HCT116 (cell line): ENCODE data around the gene PPP2R3C. TPM values are rescaled to one million over a fixed set of nuclear protein-coding genes. Genes with fewer than 3 reads are reported as not detected.

Experiments used
- ATAC-seq: fragments of 200-7000 bp; cut with Tn5 transposase; 2 replicates; pipeline ENCODE4 v1.9.1; 2020; ENCODE audit warnings: mild to moderate bottlenecking, moderate library complexity
- BruUV-seq: library from RNA; stranded (reverse); fragments of 400-500 nt; replicated peaks from 2 replicates; lab custom pipeline; 2021; lab: Mats Ljungman, UMichigan
- CTCF ChIA-PET: fragments of 300-600 bp; sonication (Branson Sonifier 250); formaldehyde crosslinking; loops from one replicate; lab custom pipeline; 2021; ENCODE audit warnings: antibody characterized with exemption; lab: Charles Lee
- POLR2A ChIA-PET: fragments of 300-600, 350-600 bp; sonication (Branson Sonifier 250); formaldehyde crosslinking; loops from one replicate; lab custom pipeline; 2021; ENCODE audit warnings: antibody characterized with exemption; lab: Charles Lee
- RAD21 ChIA-PET, 2 experiments: fragments of 300-600 bp; sonication (Branson Sonifier 250); formaldehyde crosslinking; loops; one replicate each; lab custom pipeline; 2023; ENCODE audit warnings: low total read pairs in 2 of 2; ENCODE audit not compliant: uncharacterized antibody in 2 of 2, unreplicated experiment in 2 of 2, low non-redundant PET in 1 of 2; lab: Charles Lee
- DNase-seq: peaks from one replicate; pipeline ENCODE4 v3.0.0-alpha.2; 2010; ENCODE audit warnings: low read depth, low spot score
- H2AFZ ChIP-seq: fragments of 200-600 bp; shearing (Covaris generic), sonication (generic); 2 replicates; pipeline ENCODE4 v1.6.1; 2017; ENCODE audit warnings: low read depth, mixed run types, mixed read lengths, antibody characterized with exemption, low read length; ENCODE audit not compliant: poor library complexity, severe bottlenecking
- H3K27ac ChIP-seq: 2 replicates; pipeline ENCODE4 v1.5.1; 2012; ENCODE audit warnings: low read depth, low read length
- H3K27me3 ChIP-seq: fragments of 200-600 bp; sonication (generic); 2 replicates; pipeline ENCODE4 v1.6.1; 2016; ENCODE audit warnings: mixed run types, low read length, mixed read lengths; ENCODE audit not compliant: insufficient read depth
- H3K36me3 ChIP-seq, 2 experiments: fragments of 200-500 bp in 1 of 2; fragments of 200-600 bp in 1 of 2; sonication (Bioruptor generic) in 1 of 2; sonication (generic) in 1 of 2; 2 replicates each; pipeline versions ENCODE4 v1.5.1 to v1.6.1; 2014 to 2016; ENCODE audit warnings: low read length in 2 of 2, inconsistent platforms in 1 of 2, mixed read lengths in 1 of 2, mixed run types in 1 of 2; ENCODE audit not compliant: insufficient read depth in 2 of 2, control insufficient read depth in 1 of 2
- H3K4me1 ChIP-seq, 2 experiments: fragments of 200-600 bp in 1 of 2; sonication (generic) in 1 of 2; 2 replicates each; pipeline versions ENCODE4 v1.5.1 to v1.6.1; 2012 to 2017; ENCODE audit warnings: low read length in 2 of 2, inconsistent platforms in 1 of 2, mild to moderate bottlenecking in 1 of 2, mixed read lengths in 1 of 2, mixed run types in 1 of 2, moderate library complexity in 1 of 2; ENCODE audit not compliant: insufficient read depth in 2 of 2, control insufficient read depth in 1 of 2
- H3K4me2 ChIP-seq: fragments of 200-600 bp; sonication (generic); 2 replicates; pipeline ENCODE4 v1.6.1; 2017; ENCODE audit warnings: mixed run types, low read length, mixed read lengths
- H3K4me3 ChIP-seq, 2 experiments: fragments of 200-600 bp in 1 of 2; sonication (generic) in 1 of 2; replicated peaks in 1 of 2; 2 replicates each; pipeline ENCODE4 v1.5.1; 2011 to 2016; ENCODE audit warnings: low read length in 2 of 2, control low read depth in 1 of 2, low read depth in 1 of 2, mild to moderate bottlenecking in 1 of 2, mixed read lengths in 1 of 2, mixed run types in 1 of 2
- H3K79me2 ChIP-seq: fragments of 200-600 bp; sonication (generic); 2 replicates; pipeline ENCODE4 v1.6.1; 2017; ENCODE audit warnings: mild to moderate bottlenecking, mixed run types, low read length, moderate library complexity, mixed read lengths; ENCODE audit not compliant: insufficient read depth
- H3K9ac ChIP-seq: fragments of 200-600 bp; sonication (generic); 2 replicates; pipeline ENCODE4 v1.6.1; 2016; ENCODE audit warnings: low read length, mixed read lengths
- H3K9me2 ChIP-seq: fragments of 200-600 bp; sonication (generic), shearing (Covaris generic); 2 replicates; pipeline ENCODE4 v1.6.1; 2017; ENCODE audit warnings: mixed run types, mild to moderate bottlenecking, moderate library complexity; ENCODE audit not compliant: insufficient read depth
- H3K9me3 ChIP-seq, 2 experiments: fragments of 200-500 bp in 1 of 2; fragments of 200-600 bp in 1 of 2; sonication (Bioruptor generic) in 1 of 2; sonication (generic) in 1 of 2; 2 replicates each; pipeline ENCODE4 v1.6.1; 2014 to 2017; ENCODE audit warnings: low read length in 2 of 2, mixed read lengths in 2 of 2, inconsistent platforms in 1 of 2, low read depth in 1 of 2, mild to moderate bottlenecking in 1 of 2, mixed run types in 1 of 2, moderate library complexity in 1 of 2; ENCODE audit not compliant: control insufficient read depth in 1 of 2, insufficient read depth in 1 of 2
- H4K20me1 ChIP-seq: fragments of 200-600 bp; sonication (generic), shearing (Covaris generic); 2 replicates; pipeline ENCODE4 v1.6.1; 2017; ENCODE audit warnings: mixed run types, mild to moderate bottlenecking, moderate library complexity; ENCODE audit not compliant: insufficient read depth
- ATF3 ChIP-seq: IDR thresholded peaks from 2 replicates; pipeline ENCODE4 v1.6.1; 2012
- EGR1 ChIP-seq: IDR thresholded peaks from 2 replicates; pipeline ENCODE4 v1.6.1; 2012; ENCODE audit warnings: low read depth
- ELF1 ChIP-seq: IDR thresholded peaks from 2 replicates; pipeline ENCODE4 v1.6.1; 2012; ENCODE audit warnings: low read depth, borderline replicate concordance
- EZH2 ChIP-seq: fragments of 200-600 bp; sonication (generic); IDR thresholded peaks from 2 replicates; pipeline ENCODE4 v1.6.1; 2017; ENCODE audit warnings: antibody characterized with exemption, mixed run types
- EZH2phosphoT487 ChIP-seq: fragments of 200-600 bp; IDR thresholded peaks from 2 replicates; pipeline ENCODE4 v1.6.1; 2018; ENCODE audit warnings: antibody characterized with exemption, borderline replicate concordance
- FOSL1 ChIP-seq: IDR thresholded peaks from 2 replicates; pipeline ENCODE4 v1.6.1; 2012; ENCODE audit warnings: low read depth
- JUND ChIP-seq: IDR thresholded peaks from 2 replicates; pipeline ENCODE4 v1.6.1; 2012
- POLR2AphosphoS5 ChIP-seq: IDR thresholded peaks from 2 replicates; pipeline ENCODE4 v1.6.1; 2011; ENCODE audit warnings: mild to moderate bottlenecking, low read depth, low read length, moderate library complexity
- RAD21 ChIP-seq: IDR thresholded peaks from 2 replicates; pipeline ENCODE4 v1.6.1; 2012; ENCODE audit warnings: low read depth, mild to moderate bottlenecking
- REST ChIP-seq: IDR thresholded peaks from 2 replicates; pipeline ENCODE4 v1.6.1; 2012; ENCODE audit warnings: low read depth
- SIN3A ChIP-seq: IDR thresholded peaks from 2 replicates; pipeline ENCODE4 v1.6.1; 2012; ENCODE audit warnings: low read depth
- SP1 ChIP-seq: IDR thresholded peaks from 2 replicates; pipeline ENCODE4 v1.6.1; 2012; ENCODE audit warnings: low read depth
- SRF ChIP-seq: IDR thresholded peaks from 2 replicates; pipeline ENCODE4 v1.6.1; 2012; ENCODE audit warnings: low read depth
- YY1 ChIP-seq: IDR thresholded peaks from 2 replicates; pipeline ENCODE4 v1.6.1; 2011; ENCODE audit warnings: low read length, low read depth, moderate library complexity, mild to moderate bottlenecking; ENCODE audit not compliant: insufficient replicate concordance; ENCODE audit errors: extremely low read depth
- ZBTB33 ChIP-seq: IDR thresholded peaks from 2 replicates; pipeline ENCODE4 v1.6.1; 2011; ENCODE audit warnings: mild to moderate bottlenecking, low read length, moderate library complexity; ENCODE audit not compliant: insufficient replicate concordance; ENCODE audit errors: extremely low read depth
- ZNF274 ChIP-seq: fragments of 200-500 bp; sonication (Bioruptor generic); IDR thresholded peaks from 2 replicates; pipeline ENCODE4 v1.6.1; 2014; ENCODE audit warnings: mild to moderate bottlenecking, low read depth, low read length, inconsistent platforms
- intact Hi-C: fragments of 100-400 bp; cut with micrococcal nuclease; formaldehyde crosslinking; loops from 2 replicates; pipeline ENCODE4 v1.10.0; 2022
- total RNA-seq: library from RNA; stranded (reverse); gene quantifications from one replicate; pipeline ENCODE4 v1.2.1, GENCODE V29; 2021; ENCODE audit not compliant: unreplicated experiment

Gene PPP2R3C
- total RNA-seq, 1 experiment from 2014 or later = 14.1 TPM

GRCh38 chr14:35159742-35160409 is 38.1 kb upstream of the PPP2R3C start (continued):
- TF ChIP-seq SP1 (peak; percentile 73; the same call in 1 of the 2 replicates), ZNF274 (no peak), EZH2phosphoT487 (no peak), ATF3 (no peak), SRF (no peak), JUND (peak; percentile 75), RAD21 (no peak), POLR2AphosphoS5 (0 out of 2 replicates have a peak, but pooled peaks have one; percentile 17), SIN3A (no peak), EZH2 (no peak), ZBTB33 (no peak)

GRCh38 chr14:35158951-35159653 is 37.3 kb upstream of the PPP2R3C start:
- Histone ChIP-seq H3K79me2 (peaks cover 6% of the 10 kb centered on the region; the same call in 1 of the 2 replicates), H2AFZ (no peak overlapping the region), H3K9me3 (no peaks in the 10 kb centered on the region), H3K36me3 (no peaks in the 10 kb centered on the region), H3K27me3 (no peaks in the 10 kb centered on the region), H3K9me2 (no peaks in the 10 kb centered on the region), H3K9ac (no peak overlapping the region), H4K20me1 (no peaks in the 10 kb centered on the region), H3K4me3 (no peak overlapping the region), H3K4me1 (peaks cover 12 to 22% of the 10 kb centered on the region in 2 experiments), H3K27ac (no peak overlapping the region), H3K4me2 (peak overlapping the region; percentile 59)
- CTCF ChIA-PET = interaction anchor here (1.1 kb wide), 1 partner anchor 37 kb away, joined by 3 read pairs; the partner anchor contains the start of genes PPP2R3C and PRORP
- POLR2A ChIA-PET = no interaction called here
- RAD21 ChIA-PET = no interaction called here
- intact Hi-C loops = no loop called here
- BruUV-seq = no TSS peak
- DNase-seq (no peak), ATAC-seq (no peak)
- no peak for TF ChIP-seq SIN3A
- TF ChIP-seq ZNF274 = no peak
- no peak for TF ChIP-seq SP1
- TF ChIP-seq EGR1 = no peak
- TF ChIP-seq FOSL1 = no peak
- TF ChIP-seq EZH2 = no peak
- no peak for TF ChIP-seq ELF1
- TF ChIP-seq YY1 = no peak
- no peak for TF ChIP-seq REST
